Stimulated activated CD4-positive, alpha-beta T cell treated with anti-CD3 and anti-CD28 coated beads, Interleukin-4, amount 100 ng/mL, for 48 hours (primary cell): ENCODE results near the gene MRPL49.

Experiments used
- DNase-seq, 2 donors: peaks; one replicate each; pipeline ENCODE4 v3.0.0-alpha.2; 2020; ENCODE audit warnings: low read depth in 2 of 2

Gene MRPL49

DNA sequence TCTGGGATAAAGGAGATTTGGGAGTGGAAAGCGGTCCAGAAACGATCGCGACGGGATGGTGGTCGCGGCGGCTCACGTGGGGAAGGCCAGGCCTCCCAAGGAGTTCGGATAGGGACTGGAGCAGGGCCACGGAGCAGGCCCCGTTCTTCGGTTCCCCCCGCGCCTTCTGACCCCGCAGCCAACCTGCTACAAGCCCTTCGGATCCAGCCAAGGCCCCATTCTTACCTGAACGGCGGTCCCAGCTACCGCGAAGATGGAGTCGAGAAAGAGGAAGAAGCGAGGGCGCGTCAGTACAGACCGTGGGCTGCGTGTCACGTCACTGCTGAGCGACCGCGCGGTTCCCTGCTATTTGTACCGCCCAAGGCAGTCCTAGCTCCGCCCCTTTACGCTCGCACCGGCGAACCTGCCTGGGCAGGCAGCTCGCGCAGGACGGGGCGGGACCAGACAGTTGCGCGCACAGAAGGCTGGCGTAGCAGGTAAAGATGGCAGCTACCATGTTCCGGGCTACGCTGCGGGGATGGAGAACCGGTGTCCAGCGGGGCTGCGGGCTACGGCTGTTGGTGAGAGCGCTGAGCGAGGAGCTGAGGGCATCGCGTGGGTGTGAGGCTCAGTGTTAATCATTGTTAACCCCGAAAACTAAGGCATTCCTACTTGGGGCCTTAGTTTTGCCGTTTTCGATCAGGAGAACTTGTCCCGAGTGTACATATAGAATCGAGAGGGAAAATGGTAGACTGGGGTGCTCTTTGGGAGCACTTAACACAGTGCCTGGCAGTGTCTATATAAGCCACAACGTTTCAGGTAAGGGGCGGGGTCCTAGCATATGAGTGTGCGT lies at the start of gene MRPL49, which contains the start of gene FAU:
TSS of gene MRPL49 (plus strand) at position 457 of the 832 bp plus-strand sequence. CDS start at position 483, 26 bp downstream.
TSS of gene FAU (minus strand) at position 270 of the 832 bp plus-strand sequence. CDS start 321 bp downstream, outside the sequence.
- peak; percentile 97 to 100 for DNase-seq

DNA sequence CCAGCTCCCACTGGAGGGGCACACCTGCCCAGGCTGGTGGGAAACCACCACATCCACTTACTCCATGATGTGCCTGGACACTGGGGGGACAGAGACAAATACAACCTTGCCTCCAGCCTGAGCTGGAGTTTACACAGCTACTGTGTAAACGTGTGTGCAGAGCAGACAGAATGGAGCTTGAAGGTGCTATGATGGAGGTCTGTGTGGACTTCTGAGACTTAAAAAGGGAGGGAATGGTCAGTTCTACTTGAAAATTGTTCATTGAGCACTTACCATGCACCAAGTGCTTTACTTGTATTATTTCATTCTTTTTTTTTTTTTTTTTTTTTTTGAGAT lies 49.5 kb upstream of the MRPL49 start:
- no peak for DNase-seq

DNA sequence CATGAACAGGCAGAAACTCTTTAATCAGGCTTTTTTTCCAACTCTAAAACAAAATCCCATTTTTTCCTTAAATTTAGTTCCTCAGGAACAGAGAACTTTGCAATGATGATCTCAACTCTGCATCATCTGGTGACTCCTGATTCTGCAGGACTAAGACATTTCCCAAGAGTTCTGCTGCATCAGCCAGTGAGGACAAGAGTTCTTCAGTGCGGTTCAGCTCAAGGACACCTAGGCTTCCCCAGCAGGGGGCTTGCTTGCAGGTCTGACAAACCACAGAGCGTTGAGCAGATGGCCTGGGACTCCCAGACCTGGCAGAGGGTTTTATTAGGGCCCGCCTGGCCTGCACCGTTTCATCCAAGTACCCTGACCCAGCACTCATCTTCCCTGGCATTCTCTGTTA lies 44.7 kb upstream of the MRPL49 start:
- no peak for DNase-seq

DNA sequence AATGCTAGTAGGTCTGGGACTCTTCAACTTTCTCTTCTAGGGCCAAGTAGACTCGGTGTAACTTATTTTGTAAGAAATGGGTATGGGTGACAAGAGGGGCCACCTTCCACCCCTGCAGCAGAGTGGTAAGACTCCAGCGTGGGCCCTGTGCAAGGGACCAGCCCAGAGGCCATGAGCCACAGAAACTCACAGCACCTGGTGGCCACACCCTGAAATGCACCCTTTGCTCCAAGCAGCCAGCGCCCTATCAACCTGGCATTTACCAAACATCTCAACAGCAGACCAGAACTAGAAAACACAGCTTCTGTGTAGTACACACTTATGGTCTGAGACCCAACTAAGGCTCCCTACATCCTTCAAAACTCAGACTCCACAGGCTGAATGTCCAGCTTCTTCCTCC lies 44.0 kb upstream of the MRPL49 start:
- DNase-seq: peak; percentile 55 to 57

DNA sequence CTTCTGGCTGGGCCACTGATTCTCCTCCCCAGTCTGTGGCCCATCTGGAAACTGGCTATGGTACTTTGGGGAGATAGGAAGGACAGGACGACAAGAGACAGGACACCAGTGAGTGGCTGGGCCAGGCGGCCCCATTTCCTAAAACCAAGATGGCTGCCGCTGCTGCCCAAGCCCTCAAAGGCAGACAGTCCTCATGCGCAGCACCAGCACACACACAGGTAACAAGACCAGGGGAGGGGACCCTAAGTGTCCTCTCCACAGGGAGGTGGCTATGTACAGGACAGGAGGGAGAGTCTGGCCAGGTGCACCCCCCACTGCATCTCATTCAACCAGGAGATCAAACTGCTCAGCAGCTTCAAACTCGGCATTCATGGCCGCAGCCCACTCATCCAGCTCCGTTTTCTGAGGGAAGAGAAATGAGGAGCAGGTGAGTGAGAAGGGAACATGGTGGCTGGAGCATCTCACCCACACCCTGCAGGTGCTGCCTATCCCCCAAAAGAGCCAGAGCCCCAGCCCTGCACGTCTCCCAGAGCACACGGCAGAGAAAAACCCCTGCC lies 43.3 kb upstream of the MRPL49 start:
- no peak for DNase-seq

DNA sequence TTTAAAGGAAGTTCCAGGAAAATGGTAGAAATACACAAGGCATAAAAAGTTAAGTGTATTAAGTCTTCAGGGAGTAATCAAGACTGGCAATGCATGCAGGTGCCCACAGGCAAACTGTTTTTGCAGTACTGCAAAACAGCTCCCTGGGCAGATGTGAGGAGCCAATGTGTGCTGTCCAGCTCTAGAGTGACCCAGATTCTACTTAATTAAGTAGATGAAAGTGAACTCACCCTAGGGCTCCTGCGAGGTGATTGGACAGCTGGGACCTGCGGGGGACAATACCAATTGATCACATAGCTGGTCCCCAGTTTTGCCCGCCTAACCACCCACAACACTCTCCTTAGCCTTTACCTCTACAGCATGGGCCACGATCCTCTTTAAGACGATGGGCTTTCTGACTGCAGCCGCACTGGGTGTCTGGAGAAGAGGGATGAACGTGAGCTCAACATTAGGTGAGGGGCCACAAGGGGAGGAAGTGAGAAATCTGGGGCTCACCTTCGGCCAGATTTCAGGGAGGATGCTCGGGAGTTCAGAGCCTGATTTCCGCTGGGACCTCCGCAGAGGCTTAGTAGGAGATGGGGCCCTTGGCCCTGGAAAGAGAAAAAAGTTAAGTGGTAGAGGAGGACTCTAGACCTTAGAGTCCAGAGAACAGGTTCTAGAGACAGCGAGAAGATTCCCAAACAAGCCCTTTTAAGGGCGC lies 38.8 kb upstream of the MRPL49 start:
- DNase-seq: no peak

DNA sequence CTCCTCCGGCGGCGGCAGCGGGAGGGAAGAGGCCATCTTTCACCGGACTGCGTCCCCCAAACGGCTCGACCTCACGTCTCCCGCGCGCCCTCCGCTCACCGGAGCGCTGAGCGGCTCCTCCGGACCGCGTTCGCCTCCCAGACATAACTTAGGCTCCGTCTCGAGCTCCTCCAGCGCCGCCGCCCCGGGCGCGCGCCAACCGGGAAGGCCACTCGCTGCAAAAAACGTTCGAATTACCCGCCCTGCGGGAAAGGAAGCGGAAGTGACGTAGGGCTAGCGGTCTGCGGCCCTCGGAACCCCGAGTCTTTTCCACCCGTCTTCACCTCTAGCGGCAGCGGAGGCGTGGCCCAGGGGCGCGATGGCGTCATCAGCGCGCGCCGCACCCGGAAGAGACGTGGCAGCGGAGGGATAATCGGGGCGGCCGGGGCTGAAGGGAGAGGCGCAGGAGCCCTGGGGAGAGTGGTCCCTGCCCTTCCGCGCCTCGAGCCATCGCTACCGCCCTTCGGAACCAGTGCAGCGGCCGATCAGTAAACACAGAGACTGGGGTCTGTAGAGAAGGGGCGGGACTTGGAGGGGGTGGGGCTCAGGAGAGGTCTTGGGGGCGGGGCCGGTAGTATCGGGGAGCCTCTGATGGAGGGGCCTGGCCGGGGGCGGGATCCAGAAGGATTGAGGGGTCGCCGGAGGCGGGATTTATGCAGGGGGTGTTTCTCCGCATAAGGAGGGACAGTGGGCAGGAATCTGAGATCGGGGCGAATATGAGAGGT lies 38.1 kb upstream of the MRPL49 start, which contains the start of the genes CDCA5 and ZFPL1:
TSS of gene CDCA5 (minus strand) at position 207 of the 764 bp plus-strand sequence. CDS start at position 145, 62 bp downstream.
TSS of gene ZFPL1 (plus strand) at position 389 of the 764 bp plus-strand sequence. CDS start 477 bp downstream, outside the sequence.
- DNase-seq: peak; percentile 94

DNA sequence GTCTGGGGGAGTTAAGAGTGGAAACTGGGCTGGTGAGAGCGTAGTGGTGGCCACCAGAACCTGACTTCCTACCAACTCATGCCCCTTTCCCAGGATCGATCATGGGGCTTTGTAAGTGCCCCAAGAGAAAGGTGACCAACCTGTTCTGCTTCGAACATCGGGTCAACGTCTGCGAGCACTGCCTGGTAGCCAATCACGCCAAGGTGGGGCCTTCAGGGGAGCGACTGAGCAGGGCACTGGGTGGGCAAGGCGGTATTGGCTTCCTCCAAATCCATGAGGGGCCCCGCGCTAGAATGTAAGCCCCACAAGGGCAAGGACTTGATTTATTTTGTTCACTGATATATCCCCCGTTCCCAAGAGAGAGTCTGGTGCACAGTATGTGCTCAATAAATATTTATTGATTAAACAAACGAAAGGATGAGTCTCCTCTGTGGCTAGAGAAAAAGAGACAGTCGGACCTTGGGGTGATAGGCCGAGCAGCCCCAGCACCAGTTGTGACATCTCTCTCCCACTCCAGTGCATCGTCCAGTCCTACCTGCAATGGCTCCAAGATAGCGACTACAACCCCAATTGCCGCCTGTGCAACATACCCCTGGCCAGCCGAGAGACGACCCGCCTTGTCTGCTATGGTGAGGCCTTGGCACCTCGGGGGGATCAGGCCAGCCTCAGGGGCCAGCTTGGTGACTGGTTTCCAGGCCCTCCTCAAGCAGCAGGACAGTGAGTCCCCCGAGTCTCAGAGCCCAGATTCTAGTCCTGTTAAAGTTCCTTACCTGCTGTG lies 37.3 kb upstream of the MRPL49 start:
- no peak for DNase-seq

DNA sequence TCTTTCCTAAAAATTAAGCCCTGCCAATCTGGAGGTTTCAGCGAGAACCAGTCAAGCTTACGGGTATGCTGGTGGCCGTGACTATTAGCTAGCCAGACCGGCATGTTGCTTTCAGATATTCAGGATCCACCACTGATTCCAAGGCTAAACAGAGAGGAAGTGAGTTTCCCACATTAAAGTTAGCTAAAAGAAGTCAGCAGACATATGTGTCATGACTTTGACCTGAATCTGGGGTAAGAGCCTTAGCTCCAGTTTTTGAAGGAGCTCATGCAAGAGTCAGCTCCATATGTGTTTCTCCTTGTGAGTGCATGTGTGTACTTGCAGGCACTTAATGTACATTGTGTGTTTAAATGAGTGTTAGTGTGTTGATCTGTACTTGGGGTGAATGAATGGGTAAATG lies 36.7 kb upstream of the MRPL49 start:
- no peak for DNase-seq

DNA sequence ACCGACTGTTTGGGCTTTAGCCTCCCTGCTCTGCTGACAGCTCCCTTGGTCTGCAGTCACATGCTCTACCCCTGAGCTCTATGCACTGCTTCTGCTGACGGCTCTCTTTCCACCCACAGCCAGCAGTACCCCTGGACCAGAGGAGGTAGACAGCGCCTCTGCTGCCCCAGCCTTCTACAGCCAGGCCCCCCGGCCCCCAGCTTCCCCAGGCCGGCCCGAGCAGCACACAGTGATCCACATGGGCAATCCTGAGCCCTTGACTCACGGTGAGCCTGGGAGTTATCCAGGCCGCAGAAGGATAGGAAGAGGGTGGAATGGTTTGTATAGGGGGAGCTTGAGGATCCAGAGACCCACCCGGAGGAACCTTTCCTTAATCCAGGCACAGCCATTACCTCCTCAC lies 35.3 kb upstream of the MRPL49 start:
- DNase-seq: no peak

DNA sequence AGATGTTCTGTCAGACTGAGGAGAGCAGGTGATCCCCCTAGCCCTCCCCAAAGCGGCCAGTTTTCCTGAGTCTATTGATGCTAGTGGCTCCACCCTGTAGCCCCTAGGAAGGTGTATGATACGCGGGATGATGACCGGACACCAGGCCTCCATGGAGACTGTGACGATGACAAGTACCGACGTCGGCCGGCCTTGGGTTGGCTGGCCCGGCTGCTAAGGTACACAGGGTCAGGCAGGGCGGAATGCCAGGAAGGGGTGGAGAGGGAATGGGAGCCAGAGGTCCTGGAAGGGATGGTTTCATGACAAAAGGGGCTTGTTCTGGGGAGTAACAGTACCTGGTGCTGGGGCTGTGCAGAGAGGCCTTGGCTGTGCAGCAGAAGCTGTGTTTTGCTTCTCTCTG lies 34.9 kb upstream of the MRPL49 start:
- no peak for DNase-seq

DNA sequence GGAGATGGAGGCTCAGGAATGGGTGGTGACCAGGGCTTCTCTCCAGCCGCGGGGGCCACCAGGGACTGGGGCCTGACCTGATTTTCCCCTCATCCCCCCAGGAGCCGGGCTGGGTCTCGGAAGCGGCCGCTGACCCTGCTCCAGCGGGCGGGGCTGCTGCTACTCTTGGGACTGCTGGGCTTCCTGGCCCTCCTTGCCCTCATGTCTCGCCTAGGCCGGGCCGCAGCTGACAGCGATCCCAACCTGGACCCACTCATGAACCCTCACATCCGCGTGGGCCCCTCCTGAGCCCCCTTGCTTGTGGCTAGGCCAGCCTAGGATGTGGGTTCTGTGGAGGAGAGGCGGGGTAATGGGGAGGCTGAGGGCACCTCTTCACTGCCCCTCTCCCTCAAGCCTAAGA lies 34.3 kb upstream of the MRPL49 start:
- no peak for DNase-seq

DNA sequence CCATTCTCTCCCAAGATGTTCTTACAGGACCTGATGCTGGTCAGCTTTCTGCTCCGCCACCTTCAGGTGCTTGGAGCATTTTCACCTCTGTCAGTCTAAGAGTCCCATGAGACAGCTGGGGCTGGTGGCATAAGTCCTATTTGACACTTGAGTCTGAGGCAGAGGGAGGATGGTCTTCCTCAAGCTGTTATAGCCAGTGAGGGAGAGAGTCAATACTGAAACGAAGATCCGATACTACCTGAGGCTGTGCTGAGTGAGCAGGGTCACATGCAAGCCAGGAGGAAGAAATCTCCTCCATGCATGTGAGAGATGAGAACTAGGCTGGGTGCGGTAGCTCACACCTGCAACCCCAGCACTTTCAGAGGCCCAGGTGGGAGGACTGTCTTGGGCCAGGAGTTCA lies 32.5 kb upstream of the MRPL49 start:
- DNase-seq: no peak

DNA sequence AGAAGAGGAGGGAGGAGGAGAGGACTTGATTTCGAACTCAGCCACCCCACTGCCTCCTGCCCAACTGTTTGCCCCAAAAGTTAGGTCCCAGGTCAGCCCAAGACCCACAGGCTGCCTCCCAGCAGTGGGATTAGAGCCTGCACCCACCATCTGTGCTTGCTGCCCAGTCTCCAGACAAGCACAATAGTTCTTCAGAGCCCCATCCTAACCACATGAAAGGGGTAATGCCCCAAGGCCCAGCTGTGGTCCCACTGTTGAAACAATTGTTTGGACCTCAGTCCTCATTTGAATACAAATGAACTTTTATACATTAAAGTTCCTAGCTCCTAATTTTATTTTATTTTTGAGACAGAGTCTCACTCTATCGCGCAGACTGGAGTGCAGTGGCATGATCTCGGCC lies 31.5 kb upstream of the MRPL49 start:
- no peak for DNase-seq

DNA sequence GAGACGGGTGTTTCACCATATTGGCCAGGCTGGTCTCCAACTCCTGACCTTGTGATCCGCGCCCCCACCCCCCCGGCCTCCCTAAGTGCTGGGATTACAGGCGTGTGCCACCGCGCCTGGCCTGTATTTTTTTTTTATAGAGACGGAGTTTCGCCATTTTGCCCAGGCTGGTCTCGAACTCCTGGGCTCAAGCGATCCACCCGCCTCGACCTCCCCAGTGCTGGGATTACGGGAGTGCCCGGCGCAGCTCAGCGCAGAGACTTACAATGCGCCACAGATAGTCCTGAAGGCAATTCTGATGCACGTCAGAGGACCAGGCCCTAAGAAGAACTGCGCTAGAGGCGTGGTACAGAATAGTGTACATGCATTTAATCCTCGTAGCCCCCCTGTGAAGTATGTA lies 26.7 kb upstream of the MRPL49 start:
- no peak for DNase-seq

DNA sequence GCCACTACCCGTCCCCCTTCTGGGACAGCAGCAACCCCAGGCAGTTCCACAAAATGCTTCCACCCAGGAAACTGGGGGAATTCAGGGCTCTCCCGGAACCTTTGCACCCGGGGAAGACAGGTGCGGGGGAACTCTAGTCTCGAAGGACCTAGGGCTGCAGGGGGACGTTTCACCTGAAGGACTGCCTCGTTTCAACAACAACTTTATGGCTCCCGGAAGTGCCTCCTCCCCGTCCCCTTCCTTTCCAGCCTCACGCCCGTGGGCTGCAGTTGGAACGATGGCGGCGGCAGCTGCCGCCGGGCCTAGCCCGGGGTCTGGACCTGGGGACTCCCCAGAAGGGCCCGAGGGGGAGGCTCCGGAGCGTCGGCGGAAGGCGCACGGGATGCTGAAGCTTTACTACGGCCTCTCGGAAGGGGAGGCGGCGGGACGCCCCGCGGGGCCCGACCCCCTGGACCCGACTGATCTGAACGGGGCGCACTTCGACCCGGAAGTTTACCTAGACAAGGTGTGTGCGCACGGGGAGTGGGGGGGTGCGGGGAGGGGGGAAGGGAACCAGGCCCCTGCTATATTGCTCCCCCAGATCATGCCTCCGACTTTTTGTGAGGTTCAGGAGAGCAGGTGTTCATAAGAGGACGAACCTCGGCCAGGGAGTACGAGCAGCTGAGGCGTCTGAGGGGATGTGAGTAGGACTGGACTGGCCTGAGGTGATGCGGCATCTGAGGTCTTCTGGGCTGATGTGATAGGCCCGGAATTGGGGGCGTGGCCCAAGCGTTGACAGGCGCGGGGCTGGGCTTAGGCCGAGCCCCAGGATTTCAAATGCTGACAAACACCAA lies 25.9 kb upstream of the MRPL49 start, which contains the start of gene VPS51:
TSS of gene VPS51 (plus strand) at position 241 of the 833 bp plus-strand sequence. CDS start at position 278, 37 bp downstream.
- peak; percentile 77 to 78 for DNase-seq

DNA sequence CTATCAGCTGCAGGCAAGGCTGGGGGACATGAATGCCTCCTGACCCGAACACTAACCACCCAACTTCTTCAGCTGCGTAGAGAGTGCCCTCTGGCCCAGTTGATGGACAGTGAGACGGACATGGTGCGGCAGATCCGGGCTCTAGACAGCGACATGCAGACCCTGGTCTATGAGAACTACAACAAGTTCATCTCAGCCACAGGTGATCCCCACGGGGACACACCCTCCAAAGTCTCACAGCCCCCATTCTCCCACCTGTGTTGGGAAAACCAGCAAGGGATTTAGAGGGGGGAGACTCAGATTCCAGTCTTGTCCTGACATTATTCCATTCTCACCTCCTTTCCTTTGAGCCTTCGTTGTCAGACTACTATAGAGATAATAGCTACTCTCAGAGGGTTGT lies 25.2 kb upstream of the MRPL49 start:
- DNase-seq: no peak

DNA sequence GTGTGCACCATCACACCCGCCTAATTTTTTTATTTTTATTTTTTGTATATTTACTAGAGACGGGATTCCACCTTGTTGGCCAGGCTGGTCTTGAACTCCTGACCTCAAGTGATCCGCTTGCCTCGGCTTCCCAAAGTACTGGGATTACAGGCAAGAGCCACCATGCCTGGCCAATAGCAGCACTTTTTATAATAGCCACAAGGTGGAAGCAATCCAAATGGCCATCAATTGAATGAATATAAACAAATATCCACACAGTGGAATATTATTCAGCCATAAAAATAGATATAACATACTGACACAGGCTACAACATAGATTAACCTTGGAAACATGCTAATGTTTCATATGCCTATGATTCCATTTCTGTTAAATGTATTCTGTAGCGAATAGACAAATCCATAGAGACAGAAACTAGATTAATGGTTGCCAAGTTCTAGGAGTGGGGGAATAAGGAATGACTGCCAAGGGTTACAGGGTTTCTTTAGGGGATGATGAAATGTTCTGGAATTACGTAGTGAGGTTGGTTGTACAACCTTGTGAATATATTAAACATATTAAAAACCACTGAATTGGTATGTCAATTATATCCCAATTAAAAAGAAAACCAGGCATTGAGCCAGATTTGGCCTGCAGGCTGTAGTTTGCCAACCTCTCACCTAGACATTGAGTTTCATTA lies 21.3 kb upstream of the MRPL49 start:
- DNase-seq: no peak
